Endothelial cell of umbilical vein (primary cell): ENCODE measurements around the gene GLI1.

Experiments
- CTCF ChIP-seq, 2 donors: IDR thresholded peaks; 1 replicate in 1 of 2; 2 replicates in 1 of 2; pipeline ENCODE4 v1.5.1; 2011; ENCODE audit warnings: low read length in 2 of 2, mild to moderate bottlenecking in 2 of 2, moderate library complexity in 2 of 2, control low read depth in 1 of 2, inconsistent platforms in 1 of 2, low read depth in 1 of 2; ENCODE audit not compliant: insufficient read depth in 1 of 2; ENCODE audit errors: extremely low read depth in 1 of 2
- EZH2 ChIP-seq: IDR thresholded peaks from 2 replicates; pipeline ENCODE4 v1.6.1; 2012; ENCODE audit warnings: borderline replicate concordance, low read depth, mild to moderate bottlenecking, moderate library complexity, low read length, inconsistent platforms; ENCODE audit not compliant: severe bottlenecking
- FOS ChIP-seq: IDR thresholded peaks from 2 replicates; pipeline ENCODE4 v1.6.1; 2011; ENCODE audit warnings: mild to moderate bottlenecking, low read length, moderate library complexity, borderline replicate concordance; ENCODE audit not compliant: insufficient read depth
- GATA2 ChIP-seq: IDR thresholded peaks from 2 replicates; pipeline ENCODE4 v1.7.0; 2011; ENCODE audit warnings: low read depth, mild to moderate bottlenecking, moderate library complexity, mixed read lengths, low read length; ENCODE audit not compliant: insufficient read length, insufficient read depth
- JUN ChIP-seq: IDR thresholded peaks from 2 replicates; pipeline ENCODE4 v1.6.1; 2011; ENCODE audit warnings: borderline replicate concordance, low read depth; ENCODE audit not compliant: insufficient read length, insufficient read depth
- MAX ChIP-seq: IDR thresholded peaks from 2 replicates; pipeline ENCODE4 v1.6.1; 2011; ENCODE audit not compliant: insufficient read depth, insufficient read length
- MYC ChIP-seq: IDR thresholded peaks from one replicate; pipeline ENCODE4 v1.6.1; 2011; ENCODE audit warnings: mild to moderate bottlenecking, low read depth, low read length
- POLR2A ChIP-seq: IDR thresholded peaks from 2 replicates; pipeline ENCODE4 v1.6.1; 2012; ENCODE audit warnings: low read depth, mild to moderate bottlenecking, control low read depth, low read length
- POLR2AphosphoS5 ChIP-seq: IDR thresholded peaks from 2 replicates; pipeline ENCODE4 v1.6.1; 2012; ENCODE audit warnings: low read depth, mild to moderate bottlenecking, control low read depth, low read length, moderate library complexity; ENCODE audit not compliant: insufficient read depth

GRCh38 chr12:57477710-57478681 lies 18.4 kb downstream of the GLI1 start:
- TF ChIP-seq CTCF (IDR thresholded peaks at IDR 0.05; ENCODE audit: extremely low read depth in 1 of 2, insufficient read depth in 1 of 2, low read depth in 1 of 2, low read length in 2 of 2) (no peak), POLR2A (no peak), MAX (no peak), EZH2 (no peak), POLR2AphosphoS5 (no peak), FOS (no peak), GATA2 (no peak), MYC (no peak), JUN (no peak)
